Upper lobe of left lung (tissue), 4 donors: Measurements from ENCODE around the gene STEAP3.

Experiments used
- EP300 ChIP-seq, 4 donors: sonication (generic); formaldehyde crosslinking; IDR thresholded peaks; one replicate each; pipeline ENCODE4 v1.5.1; 2017; ENCODE audit warnings: antibody characterized with exemption in 4 of 4, control low read depth in 2 of 4
- POLR2A ChIP-seq, 4 donors: fragments of 450-650 bp; IDR thresholded peaks; one replicate each; pipeline ENCODE4 v1.5.1; 2016 to 2017; ENCODE audit warnings: antibody characterized with exemption in 4 of 4, mild to moderate bottlenecking in 2 of 4
- POLR2AphosphoS5 ChIP-seq, 2 donors: sonication (generic); formaldehyde crosslinking; IDR thresholded peaks; one replicate each; pipeline ENCODE4 v1.5.1; 2017; ENCODE audit warnings: antibody characterized with exemption in 2 of 2
- TF ChIP-seq, protein P1 (sequence below), 6 experiments: fragments of 450-650 bp in 4 of 6; fragments of 200-600 bp in 2 of 6; sonication (generic) in 2 of 6; IDR thresholded peaks; one replicate each; pipeline ENCODE4 v1.5.1; 2016 to 2019; ENCODE audit warnings: antibody characterized with exemption in 6 of 6

DNA sequence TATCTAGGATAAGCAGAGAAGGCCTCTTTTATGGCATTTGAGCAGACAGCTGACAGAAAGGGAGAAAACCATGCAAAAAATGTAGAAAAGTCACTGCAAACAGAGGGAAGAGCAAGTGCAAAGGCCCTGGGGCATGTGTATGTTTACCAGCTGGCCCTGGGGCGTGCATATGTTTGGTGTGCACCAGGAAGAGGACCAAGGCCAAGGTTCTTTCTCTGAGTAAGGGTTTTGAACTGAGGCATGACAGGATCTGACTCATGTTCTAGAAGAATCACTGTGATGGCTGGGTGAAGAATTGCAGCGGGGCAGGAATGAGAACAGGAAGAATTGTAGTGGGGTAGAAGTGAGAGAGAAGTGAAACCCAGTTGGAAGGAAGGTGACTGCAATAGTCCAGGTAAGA lies 69.6 kb downstream of the STEAP3 start:
- TF ChIP-seq, protein P1, sequence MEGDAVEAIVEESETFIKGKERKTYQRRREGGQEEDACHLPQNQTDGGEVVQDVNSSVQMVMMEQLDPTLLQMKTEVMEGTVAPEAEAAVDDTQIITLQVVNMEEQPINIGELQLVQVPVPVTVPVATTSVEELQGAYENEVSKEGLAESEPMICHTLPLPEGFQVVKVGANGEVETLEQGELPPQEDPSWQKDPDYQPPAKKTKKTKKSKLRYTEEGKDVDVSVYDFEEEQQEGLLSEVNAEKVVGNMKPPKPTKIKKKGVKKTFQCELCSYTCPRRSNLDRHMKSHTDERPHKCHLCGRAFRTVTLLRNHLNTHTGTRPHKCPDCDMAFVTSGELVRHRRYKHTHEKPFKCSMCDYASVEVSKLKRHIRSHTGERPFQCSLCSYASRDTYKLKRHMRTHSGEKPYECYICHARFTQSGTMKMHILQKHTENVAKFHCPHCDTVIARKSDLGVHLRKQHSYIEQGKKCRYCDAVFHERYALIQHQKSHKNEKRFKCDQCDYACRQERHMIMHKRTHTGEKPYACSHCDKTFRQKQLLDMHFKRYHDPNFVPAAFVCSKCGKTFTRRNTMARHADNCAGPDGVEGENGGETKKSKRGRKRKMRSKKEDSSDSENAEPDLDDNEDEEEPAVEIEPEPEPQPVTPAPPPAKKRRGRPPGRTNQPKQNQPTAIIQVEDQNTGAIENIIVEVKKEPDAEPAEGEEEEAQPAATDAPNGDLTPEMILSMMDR (IDR thresholded peaks at IDR 0.05), result no peak
- TF ChIP-seq POLR2A (IDR thresholded peaks at IDR 0.05) (no peak), POLR2AphosphoS5 (IDR thresholded peaks at IDR 0.05) (no peak), EP300 (IDR thresholded peaks at IDR 0.05) (no peak)
